Measurements from ENCODE around the gene COX19. TPM values are rescaled to one million over a fixed set of nuclear protein-coding genes. Genes with fewer than 3 reads are reported as not detected.

COX19 gene
- polyA plus RNA-seq, 1 donor (not counting 4 experiments of a cell fraction or from before 2014, with no cell fraction given): 6.2 TPM

- FAIRE-seq: no peak
Observed at GRCh38 chr7:986766-987751, 11.7 kb upstream of the COX19 start.

DNA sequence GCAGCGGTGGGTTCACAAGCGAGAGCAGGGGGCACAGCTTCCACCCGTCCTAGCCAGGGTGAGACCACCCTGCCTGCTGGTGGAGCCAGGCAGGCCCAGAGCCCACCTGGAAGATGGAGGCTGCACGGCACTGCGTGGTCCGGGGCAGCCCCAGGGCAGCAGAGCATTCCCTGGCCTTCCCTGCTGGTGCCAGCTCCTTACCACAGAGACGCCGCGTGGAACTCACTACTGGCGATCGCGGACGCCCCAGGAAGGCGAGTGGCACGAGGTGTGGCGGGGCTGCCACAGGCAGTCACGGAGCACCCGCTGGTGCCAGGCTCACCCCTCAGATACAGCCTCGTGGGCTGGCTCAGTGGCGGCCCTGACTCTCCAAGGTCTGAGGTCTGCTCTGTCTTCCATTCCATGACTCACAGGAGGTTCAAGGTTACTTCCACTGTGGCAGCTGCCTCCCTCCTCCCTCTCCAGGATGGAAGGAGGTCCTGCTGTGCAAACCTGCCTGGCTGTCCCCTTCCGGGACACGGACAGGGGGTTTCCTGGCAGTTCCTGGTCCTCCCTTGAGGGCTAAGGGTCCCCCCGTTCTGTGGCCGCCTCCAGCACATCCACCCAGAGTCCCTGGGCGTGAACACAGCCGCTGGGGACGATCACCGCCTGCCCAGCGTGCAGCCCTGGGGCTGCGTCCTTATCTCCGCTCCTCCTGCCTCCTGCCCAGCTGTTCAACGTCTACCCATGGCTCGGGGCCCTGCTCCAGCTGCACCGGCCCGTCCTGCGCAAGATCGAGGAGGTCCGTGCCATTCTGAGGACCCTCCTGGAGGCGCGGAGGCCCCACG is 10.8 kb upstream of the COX19 start:
- Histone ChIP-seq H3K9me3 (ENCODE audit: control insufficient read depth, low read depth, low read length) (no peaks in the 10 kb centered on the region), H3K79me2 (ENCODE audit: control insufficient read depth, insufficient read depth, low read length) (no peaks in the 10 kb centered on the region), H3K36me3 (ENCODE audit: control insufficient read depth in 2 of 2, extremely low read depth in 1 of 2, insufficient read depth in 2 of 2, low read length in 2 of 2) (no peaks in the 10 kb centered on the region), H3K27me3 (ENCODE audit: control insufficient read depth, extremely low read depth, insufficient read depth, low read length) (peaks cover 37% of the 10 kb centered on the region), H3K27ac (ENCODE audit: control insufficient read depth, insufficient read depth, low read length) (no peak overlapping the region), H3K9ac (ENCODE audit: control insufficient read depth, extremely low read depth, insufficient read depth, low read length) (no peak overlapping the region), H3K9me1 (ENCODE audit: control insufficient read depth, extremely low read depth, insufficient read depth, low read length) (no peaks in the 10 kb centered on the region), H3K4me1 (ENCODE audit: control insufficient read depth, extremely low read depth, insufficient read depth, low read length) (peaks cover 2% of the 10 kb centered on the region), H2AFZ (ENCODE audit: control insufficient read depth, low read length) (no peak overlapping the region), H4K20me1 (ENCODE audit: control insufficient read depth, extremely low read depth, insufficient read depth, low read length) (no peaks in the 10 kb centered on the region), H3K4me3 (ENCODE audit: control insufficient read depth in 2 of 3, extremely low read depth in 1 of 3, insufficient read depth in 2 of 3, low read depth in 1 of 3, low read length in 3 of 3) (no peak overlapping the region), H3K4me2 (ENCODE audit: control insufficient read depth, extremely low read depth, insufficient read depth, low read depth, low read length) (no peak overlapping the region)
- dilution Hi-C loops (cut with MboI; ENCODE audit: extremely low pct_ligation_motif_present, low sequenced_read_pairs): no loop called here
- DNase-seq (ENCODE audit: low read depth, low spot score) (no peak), FAIRE-seq (no peak)
- TF ChIP-seq EZH2 (IDR thresholded peaks at IDR 0.05; ENCODE audit: low read length) (no peak), CTCF (optimal IDR thresholded peaks at IDR 0.05 in 1 of 3, IDR thresholded peaks at IDR 0.05 in 1 of 3, conservative IDR thresholded peaks at IDR 0.05 in 1 of 3; ENCODE audit: extremely low read depth in 1 of 3, insufficient read depth in 2 of 3, low read length in 3 of 3) (no peak)

More at GRCh38 chr7:986766-987751, 11.7 kb upstream of the COX19 start:
- TF ChIP-seq EZH2 (IDR thresholded peaks at IDR 0.05; ENCODE audit: low read length) (no peak), CTCF (optimal IDR thresholded peaks at IDR 0.05 in 1 of 3, IDR thresholded peaks at IDR 0.05 in 1 of 3, conservative IDR thresholded peaks at IDR 0.05 in 1 of 3; ENCODE audit: extremely low read depth in 1 of 3, insufficient read depth in 2 of 3, low read length in 3 of 3) (no peak)
- Histone ChIP-seq H3K9me3 (ENCODE audit: control insufficient read depth, low read depth, low read length) (no peaks in the 10 kb centered on the region), H2AFZ (ENCODE audit: control insufficient read depth, low read length) (no peak overlapping the region), H3K9me1 (ENCODE audit: control insufficient read depth, extremely low read depth, insufficient read depth, low read length) (no peaks in the 10 kb centered on the region), H3K4me1 (ENCODE audit: control insufficient read depth, extremely low read depth, insufficient read depth, low read length) (peaks cover 2% of the 10 kb centered on the region), H3K27me3 (ENCODE audit: control insufficient read depth, extremely low read depth, insufficient read depth, low read length) (peaks cover 46% of the 10 kb centered on the region), H3K9ac (ENCODE audit: control insufficient read depth, extremely low read depth, insufficient read depth, low read length) (no peak overlapping the region), H3K27ac (ENCODE audit: control insufficient read depth, insufficient read depth, low read length) (no peak overlapping the region), H3K4me3 (ENCODE audit: control insufficient read depth in 2 of 3, extremely low read depth in 1 of 3, insufficient read depth in 2 of 3, low read depth in 1 of 3, low read length in 3 of 3) (no peak overlapping the region), H3K36me3 (ENCODE audit: control insufficient read depth in 2 of 2, extremely low read depth in 1 of 2, insufficient read depth in 2 of 2, low read length in 2 of 2) (no peaks in the 10 kb centered on the region), H3K79me2 (ENCODE audit: control insufficient read depth, insufficient read depth, low read length) (no peaks in the 10 kb centered on the region), H4K20me1 (ENCODE audit: control insufficient read depth, extremely low read depth, insufficient read depth, low read length) (no peaks in the 10 kb centered on the region), H3K4me2 (ENCODE audit: control insufficient read depth, extremely low read depth, insufficient read depth, low read depth, low read length) (no peak overlapping the region)
- no peak for DNase-seq (ENCODE audit: low read depth, low spot score)
- dilution Hi-C loops (cut with MboI; ENCODE audit: extremely low pct_ligation_motif_present, low sequenced_read_pairs): no loop called here

Data from keratinocyte (primary cell).